Activated CD8-positive, alpha-beta memory T cell treated with anti-CD3 and anti-CD28 coated beads, Interleukin-2, amount 50 U/mL, for 24 hours (primary cell): ENCODE results near the gene RGS7.

Source experiments
- DNase-seq: peaks from one replicate; pipeline ENCODE4 v3.0.0-alpha.2; 2020; ENCODE audit errors: extremely low read depth

RGS7 gene

DNA sequence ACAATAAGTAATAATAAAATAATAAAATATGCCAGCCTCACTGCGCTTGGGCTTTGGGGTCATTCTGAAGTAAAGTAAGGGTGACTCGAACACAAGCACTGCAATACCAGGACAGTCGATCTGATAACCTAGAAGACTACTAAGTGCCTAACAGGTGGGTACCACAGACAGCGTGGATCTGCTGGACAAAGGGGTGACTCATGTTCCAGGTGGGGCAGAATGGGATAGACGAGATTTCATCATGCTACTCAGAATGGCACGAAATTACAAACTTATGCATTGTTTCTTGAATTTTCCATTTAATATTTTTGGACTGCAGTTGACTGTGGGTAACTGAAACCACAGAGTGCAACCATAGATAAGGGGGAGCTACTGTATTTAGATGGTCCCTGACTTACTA, 523.9 kb downstream of the RGS7 start:
- no peak for DNase-seq

DNA sequence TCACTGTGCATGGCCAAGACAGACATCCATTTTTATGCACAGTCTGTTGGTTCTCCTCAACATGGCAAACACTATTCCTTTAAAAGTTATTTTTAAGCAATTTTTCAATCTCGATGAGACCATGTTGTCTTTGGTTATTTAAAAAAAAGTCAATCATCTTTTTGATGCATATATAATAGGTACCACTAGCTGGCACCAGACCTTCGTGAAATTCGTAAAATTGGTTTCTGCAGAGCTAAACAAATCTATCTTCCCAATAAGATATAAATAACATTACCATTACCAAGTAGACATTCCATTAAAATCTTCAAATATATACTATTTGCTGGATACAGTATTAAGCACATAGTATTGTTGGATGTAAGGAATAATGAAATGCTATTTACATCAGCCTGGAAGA, 525.1 kb downstream of the RGS7 start:
- no peak for DNase-seq

DNA sequence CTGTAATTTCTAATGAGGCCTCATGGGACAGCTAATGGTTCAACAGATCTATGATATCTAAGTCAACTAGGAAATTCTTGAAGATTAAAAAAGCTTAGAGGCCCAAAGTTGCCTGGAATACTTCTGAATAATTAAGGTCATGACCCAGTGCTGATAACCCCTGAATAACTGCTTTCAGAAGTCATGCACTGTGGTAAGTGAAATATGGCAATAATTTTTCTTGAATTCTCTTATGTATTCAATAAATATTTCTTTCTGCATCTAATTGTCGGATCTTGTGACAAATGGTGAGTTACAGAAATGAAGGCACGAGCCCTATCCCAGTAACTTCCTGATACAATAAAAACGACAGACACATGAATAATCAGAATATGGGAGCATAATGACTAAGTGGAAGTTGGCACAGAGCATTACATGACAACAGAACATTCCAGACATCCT, 525.8 kb downstream of the RGS7 start:
- no peak for DNase-seq

DNA sequence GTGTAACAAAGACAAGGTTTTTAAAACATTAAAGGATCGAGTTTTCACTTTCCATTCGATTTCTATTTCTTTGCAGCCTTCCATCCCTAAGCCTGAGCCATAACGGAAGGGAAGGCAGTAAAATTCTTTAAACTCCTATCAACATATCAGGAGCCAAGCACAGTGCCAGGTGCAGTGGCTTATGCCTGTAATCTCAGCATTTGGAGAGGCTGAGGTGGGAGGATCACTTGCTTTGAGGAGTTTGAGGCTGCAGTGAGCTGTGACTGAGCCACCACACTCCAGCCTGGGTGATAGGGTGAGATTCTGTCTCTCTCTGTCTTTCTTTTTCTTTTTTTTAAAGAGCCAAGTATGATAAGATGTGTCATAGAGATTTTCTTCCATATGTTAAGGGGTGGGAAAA, 527.5 kb downstream of the RGS7 start:
- no peak for DNase-seq

DNA sequence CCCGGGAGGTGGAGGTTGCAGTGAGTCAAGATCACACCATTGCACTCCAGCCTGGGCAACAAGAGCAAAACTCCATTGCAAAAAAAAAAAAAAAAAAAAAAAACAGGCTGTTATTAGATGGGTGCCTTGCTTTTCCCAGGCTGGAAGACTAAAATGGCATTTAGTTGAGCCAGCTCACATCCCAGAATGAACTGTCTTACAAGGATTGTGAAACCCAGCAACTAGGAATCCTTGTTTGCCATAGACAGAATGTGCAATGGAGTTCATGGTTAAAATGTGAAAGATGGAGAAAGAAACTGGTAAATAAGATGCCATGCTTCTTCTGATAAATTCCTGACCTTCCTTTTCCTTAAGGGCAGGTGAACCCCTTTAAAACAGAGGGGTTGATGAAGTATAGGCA, 529.2 kb downstream of the RGS7 start:
- DNase-seq: no peak

DNA sequence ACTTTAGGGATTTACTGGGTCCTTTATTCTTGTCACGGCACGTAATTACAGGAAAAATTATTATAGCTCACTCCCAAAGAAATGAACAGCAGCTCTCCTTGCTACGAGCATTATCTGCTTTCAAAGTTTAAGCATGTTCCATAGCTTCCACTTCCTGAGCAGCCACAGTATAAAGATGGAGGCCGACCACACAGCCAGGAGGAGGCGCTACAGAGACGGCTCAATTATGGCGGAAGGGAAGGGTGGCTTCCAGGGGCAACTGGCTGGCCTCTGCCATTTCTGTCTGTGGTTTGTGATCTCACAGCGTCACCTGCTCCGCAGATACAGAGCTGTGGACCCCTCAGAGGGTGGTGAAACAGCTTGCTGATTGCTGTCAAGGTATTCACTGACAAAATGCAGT, 532.8 kb downstream of the RGS7 start:
- DNase-seq: no peak

DNA sequence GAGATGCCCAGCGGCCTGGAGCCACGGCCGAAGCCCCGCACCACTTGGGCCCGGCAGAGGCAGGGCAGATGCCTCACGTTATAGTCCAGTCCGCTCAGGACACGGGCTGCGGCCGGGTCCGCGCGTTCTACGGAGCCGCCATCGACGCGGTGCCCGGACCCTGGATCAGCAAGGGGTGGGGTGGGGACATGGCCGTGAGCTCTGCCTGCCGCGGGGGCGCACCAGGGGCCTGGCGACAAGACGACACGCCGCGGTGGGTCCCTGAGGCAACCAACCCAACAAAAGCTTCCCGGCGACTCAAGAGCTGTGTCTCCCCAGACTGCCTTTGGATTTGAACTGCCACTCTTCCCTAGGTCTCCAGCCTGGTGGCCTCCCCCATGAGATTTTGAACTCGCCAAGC, 533.6 kb downstream of the RGS7 start:
- no peak for DNase-seq

DNA sequence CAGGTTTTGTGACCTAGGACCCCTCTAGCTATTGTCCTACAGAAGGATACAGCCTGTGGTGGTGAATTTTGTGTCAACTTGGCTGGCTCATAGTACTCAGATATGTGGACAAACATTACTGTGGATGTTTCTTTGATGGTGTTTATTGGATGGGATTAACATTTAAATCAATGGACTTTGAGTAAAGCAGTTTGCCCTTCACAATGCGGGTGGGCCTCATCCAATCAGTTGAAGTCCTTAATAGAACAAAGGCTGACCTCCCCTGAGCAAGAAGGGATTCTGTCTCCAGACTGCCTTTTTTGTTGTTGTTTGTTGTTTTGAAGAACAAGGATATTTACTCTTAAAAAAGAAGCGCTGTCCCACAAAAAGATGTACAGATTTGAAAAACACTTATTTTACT, 535.1 kb downstream of the RGS7 start:
- no peak for DNase-seq

DNA sequence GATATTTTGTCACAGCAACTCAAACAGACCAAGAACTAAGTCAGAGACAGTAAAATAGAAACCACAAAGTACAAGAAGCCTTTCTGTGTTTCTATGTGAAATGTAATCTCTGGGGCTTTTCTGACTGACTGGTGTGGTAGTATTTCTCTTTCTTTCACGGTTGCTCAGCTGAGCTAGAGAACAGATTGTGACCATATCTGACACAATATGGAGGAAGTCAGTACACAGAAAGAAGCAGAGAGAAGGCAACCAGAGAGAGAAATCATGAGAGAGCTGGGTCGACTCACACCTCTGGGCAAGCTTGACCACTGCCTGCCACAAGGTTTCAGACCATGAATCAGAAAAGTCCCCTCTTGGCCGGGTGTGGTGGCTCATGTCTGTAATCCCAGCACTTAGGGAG, 536.2 kb downstream of the RGS7 start:
- no peak for DNase-seq

DNA sequence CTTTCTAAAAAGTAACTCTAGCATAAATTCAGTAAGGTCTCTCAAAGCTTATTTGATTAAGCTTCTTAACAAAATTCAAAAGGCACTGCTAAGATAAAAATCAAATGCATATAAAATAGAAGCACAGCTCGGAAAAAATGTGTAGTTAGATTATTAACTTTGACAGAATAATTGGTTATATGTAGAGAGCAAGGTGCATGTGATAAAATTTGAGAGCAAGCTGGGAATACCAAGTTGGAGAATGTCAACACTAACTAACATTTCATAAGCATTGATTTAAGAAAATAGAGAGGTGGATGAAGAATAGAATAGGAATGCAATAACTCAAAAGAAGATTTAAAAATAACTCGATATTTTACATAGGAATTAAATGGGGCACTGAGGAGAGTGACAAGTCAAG, 540.5 kb downstream of the RGS7 start:
- no peak for DNase-seq

DNA sequence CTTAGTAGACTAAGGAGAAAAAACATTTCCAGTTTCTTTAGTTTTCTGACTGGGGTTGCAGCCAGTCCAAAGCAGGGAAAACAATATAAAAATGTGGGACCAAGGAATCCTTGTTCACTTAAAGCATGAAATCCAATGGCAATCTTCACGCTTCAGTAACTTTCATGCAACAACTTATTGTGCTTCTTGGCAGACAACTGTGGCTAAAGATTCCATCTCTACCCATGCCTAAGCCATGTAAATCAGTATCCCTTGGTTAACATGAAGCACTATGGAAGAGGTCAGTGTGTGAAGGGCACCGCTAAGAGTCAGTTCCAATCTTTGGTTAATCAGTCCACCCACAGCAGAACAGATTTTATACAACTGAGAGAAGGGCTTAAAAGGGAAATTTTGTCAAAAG, 543.3 kb downstream of the RGS7 start:
- no peak for DNase-seq

DNA sequence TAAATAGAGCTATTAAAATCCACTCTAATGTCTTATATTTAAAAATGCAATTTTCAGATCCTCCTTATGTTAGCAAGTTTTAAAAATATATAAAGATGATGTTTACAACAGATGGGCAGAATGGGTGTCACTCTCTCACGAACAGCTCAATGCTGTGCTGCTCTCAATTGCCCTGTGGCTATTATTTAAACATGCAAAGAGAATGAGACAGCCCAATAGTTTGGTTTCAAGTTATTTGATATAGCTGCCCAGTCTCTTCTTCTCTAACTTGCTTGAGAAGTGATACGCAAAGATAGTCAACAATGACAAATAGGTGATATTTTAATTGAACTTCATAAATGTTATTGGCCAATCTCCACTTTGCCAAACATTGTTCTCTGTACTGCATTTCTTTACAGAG, 545.7 kb downstream of the RGS7 start:
- no peak for DNase-seq

DNA sequence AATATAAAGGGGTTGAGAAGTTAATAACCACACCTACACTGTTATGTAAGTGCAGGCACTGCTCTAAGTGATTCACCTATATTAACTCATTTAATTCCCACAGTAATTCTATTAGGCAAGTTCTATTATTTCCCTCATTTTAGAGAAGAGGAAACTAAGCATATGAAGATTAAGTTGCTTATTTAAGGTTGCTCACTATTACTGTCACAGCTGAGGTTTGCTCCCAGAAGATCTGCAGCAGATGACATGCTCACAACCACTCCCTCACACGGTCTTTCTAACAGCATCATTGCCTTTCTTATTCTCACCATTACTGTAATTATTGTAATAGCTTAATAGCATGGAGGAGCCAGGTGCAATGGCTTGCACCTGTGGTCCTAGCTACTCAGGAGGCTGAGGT, 548.6 kb downstream of the RGS7 start:
- no peak for DNase-seq

DNA sequence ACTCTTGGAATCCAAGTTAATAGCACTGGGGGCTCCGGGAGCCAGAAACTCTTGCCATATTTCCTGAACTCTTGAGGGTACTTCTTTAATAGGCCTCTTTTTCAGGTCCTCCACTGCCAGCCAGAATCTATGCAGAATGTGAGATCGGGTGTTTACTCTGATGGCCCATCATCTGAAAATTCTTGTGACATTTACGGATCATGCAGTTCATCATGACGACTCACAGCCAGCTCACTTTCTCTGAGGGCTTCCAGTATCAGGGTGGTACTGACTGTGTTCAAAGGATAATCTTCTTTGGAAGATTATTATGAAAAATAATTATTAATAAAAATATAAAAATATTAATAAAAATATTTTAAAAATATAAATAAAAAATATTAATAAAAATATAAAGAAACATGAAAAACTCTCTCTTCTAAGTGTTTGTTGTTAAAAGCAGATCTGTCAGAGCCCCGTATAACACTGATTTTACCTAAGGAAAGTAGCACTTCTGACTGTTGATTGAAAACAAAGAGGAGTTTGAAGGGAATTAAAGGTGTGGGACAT, 550.7 kb downstream of the RGS7 start:
- DNase-seq: no peak

DNA sequence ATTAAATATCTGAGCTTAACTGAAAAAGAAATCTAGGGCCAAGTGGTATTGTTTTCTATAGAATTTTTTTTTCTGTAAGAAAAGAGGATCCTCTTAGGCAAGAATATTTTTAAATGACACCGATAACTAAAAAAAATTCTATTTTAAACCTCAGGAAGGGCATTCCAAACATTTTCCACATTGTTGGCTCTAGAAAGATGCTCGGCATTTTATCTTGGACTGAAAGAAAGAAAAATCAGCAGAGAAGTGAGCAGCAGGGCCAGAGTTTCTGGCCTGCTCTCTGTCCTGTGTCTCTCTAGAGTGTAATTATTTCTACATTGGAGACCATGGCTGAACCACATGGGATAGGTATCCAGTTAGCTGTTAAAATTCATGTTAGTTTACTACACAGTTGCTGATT, 552.5 kb downstream of the RGS7 start:
- no peak for DNase-seq

DNA sequence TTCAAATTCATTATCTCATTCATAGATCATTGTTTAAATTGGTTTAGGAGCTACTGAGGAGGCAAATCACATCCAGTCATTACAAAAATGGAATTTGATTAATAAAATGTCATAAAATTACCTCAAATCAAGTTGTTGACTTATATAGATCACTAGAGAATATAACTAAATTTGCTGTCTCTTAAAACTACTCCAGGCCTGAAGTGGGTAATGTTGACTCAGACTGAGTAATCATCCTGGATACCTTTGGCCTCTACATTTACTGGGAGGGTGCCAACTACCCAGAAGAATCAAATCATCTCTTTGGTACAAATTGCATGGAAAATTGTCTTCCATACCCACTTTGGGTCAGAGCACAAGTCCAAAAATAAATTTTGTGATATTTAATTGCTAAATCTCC, 553.9 kb downstream of the RGS7 start:
- DNase-seq: no peak

DNA sequence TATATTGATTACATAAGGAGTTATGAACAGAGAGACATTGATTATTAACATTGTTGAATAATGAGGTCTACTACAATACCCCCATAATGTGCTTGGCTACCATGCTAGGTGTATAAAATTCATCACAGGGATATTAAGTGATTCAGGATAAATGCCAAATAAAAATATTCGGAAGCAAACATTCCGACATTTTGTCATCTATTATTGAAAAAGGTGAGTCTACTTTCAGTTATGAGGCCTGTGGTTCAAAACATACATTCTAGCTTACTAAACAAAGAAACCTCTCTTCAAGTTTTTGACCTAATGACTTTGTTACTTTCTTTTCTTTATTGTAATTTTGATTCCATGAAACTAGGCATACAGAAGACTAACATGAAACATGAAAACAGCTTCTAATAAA, 554.7 kb downstream of the RGS7 start:
- no peak for DNase-seq

DNA sequence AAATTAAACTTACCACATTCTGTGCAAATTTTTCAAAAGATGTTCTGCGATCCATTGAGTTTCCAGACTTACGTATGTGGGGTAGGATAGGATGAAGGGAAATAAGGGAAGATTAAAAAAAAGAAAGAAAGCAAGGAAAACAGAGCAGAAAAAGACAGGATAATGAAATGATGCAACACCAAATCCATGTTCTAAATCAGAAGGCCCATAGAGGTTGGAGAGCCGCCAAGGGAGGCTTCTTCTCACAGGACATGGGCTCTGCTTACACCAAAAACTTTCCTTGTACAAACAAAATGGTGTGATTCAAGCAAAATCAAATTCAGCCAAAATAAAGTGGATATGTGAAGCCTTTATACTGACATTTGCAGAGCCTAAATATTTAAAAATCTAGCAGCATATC, 555.6 kb downstream of the RGS7 start:
- DNase-seq: no peak

DNA sequence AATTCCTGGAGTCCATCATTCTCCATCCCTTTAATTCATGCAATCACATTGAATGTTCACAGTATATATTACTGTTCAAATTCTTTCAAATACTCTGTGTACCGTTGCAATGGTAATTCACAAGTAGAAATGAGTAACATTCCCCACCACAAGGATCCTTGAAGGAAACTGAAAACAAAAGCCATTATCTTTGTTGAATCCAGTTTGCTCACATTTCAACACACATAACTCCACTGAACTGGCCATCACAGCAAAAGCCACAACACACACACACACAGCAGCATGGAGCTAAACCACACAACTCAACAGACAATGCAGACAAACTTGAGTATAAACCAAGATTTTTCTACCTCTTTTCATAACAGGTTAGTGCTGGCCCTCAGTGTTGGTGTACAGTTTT, 556.7 kb downstream of the RGS7 start:
- DNase-seq: no peak

DNA sequence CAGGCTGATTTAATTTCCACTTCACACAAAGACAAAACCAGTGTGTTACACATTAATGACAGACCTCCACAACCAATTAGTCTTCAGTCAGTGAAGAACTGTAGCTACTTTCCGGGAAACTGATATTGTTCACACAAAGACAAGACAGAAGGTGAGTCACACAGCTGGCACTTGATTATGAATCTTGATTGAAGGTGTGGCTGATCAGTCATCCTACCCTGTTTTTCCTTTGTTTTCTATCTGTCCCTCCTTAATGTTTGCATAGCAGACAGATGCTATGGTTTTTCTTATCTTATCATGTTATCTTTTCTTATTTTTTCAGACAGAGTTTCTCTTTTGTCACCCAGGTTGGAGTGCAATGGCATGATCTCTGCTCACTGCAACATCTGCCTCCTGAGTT, 560.0 kb downstream of the RGS7 start:
- DNase-seq: no peak

DNA sequence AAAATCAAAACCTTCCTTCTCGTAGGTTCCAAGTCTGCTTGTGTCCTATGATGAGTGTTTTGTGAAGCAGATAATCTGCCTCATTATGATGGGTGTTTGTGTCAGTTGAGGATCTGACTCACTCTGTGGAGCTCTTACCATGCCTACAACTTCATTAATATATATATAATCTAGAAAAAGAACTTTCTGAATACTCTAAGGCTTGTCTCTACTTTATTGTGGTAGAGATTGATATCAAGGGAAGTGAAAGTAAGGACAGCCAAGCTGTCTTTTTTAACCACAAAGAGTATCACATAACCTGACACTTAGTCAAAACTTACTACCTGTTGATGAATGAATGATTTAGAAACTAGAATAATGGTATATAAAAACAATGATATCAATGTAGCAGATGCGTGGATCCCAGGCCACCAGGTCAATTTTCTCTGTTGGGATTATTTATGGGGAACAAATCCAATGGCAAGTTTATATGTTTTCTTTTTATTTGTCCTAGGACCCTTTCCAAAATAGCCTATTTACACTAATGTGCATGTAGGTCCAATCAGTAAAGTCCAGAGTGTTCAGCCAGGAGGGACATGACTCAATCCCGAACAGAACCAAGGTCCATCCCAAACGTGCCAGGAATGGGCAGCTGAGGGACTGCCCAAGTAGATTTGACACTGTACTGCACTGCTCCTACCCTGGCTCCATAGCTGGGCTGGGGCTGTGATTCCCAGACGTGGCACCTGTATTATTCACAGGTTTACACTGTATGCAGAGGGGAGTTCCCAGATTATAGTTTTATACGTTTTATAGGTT, 562.8 kb downstream of the RGS7 start:
- DNase-seq: no peak

DNA sequence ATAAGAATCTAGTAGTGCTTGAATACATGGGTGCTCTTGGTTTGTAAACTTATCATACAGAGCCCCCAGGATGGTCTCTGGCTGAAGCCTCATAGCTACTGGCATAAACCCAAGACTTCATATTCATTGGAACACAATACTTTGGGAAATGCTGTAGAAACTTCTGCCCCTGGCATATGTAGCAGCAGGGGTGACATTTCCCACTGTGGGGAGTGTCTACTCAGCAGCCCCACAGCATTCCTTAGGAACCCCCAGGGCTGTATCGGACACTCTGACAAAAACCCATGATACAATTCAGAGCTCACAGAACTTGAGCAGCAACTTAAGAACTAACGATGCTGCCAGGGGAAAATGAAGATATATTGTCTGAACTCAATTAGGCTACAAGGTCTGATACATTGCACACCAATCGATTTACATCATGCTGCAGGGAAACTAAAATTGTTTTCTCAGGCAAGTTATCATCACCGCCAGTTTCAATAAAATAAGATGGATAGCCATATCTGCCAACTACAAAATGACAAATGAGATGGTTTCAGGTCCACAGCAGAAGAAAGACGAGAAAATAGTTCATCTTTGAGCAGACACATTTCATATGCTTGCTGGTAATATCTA, 564.0 kb downstream of the RGS7 start:
- no peak for DNase-seq

DNA sequence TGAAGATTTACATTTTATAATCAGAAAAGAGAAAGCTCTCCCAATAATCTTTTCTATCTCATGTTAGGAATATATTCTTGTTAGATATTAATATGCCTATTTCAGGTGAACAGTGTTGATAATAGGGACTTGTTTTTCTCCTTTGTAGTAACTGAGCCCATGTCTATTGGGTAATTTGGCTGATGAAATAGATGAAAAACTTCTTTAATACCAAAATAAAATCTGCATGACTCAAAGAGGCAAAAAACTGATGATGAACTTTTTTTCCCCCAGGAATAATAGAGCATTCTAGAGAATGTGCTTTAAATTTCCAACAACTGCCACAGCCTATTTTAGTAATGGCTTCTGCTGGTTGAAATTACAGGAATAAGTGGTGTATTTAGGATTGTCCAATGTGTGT, 566.1 kb downstream of the RGS7 start:
- no peak for DNase-seq

DNA sequence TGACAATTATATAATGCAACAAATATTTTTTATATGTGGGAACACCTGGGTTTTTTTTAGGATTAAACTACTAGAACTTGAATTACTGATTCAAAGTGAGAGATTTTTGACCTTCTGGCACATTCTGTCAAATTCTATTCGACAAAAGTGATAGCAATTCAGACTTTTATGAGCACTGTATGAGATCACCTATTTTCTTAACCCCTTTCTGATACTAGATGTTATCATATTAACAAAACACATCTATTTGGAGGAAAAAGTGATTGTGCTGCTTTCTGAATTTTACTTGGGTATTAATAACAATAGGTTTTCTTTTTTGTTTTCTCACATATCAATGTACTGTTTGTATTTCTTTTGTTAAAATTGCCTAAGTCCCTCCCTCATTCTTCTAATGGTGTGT, 570.1 kb downstream of the RGS7 start:
- DNase-seq: no peak
